ENCODE measurements around the gene EEA1. TPM values are rescaled to one million over a fixed set of nuclear protein-coding genes. Genes with fewer than 3 reads are reported as not detected.

EEA1 gene
- total and polyA plus RNA-seq, 2 of the 4 experiments (the other 2 are of a cell fraction) = 4.6 to 12.5 TPM

- Histone ChIP-seq H3K27ac (ENCODE audit: insufficient read depth, low read length) (no peak overlapping the region), H3K27me3 (ENCODE audit: control insufficient read depth, insufficient read depth, low read length) (no peaks in the 10 kb centered on the region), H2AK9ac (replicated peaks; ENCODE audit: low read depth, low read length, poor library complexity) (no peak overlapping the region), H3K9me1 (ENCODE audit: insufficient read depth, low read length) (no peaks in the 10 kb centered on the region), H2AK5ac (ENCODE audit: low read depth, low read length) (no peak overlapping the region), H3K18ac (ENCODE audit: low read depth, low read length) (no peak overlapping the region), H3K9me3 (ENCODE audit: control insufficient read depth, insufficient read depth, low read length) (no peaks in the 10 kb centered on the region), H2BK5ac (ENCODE audit: low read depth, low read length, poor library complexity, severe bottlenecking) (no peak overlapping the region), H3K14ac (replicated peaks; ENCODE audit: low read depth, low read length) (no peak overlapping the region), H3K4me3 (ENCODE audit: insufficient read depth, low read depth, low read length) (no peak overlapping the region), H4K8ac (ENCODE audit: low read depth in 2 of 2, low read length in 2 of 2) (no peak overlapping the region), H2BK20ac (ENCODE audit: low read depth, low read length) (no peak overlapping the region), H4K91ac (ENCODE audit: insufficient read depth, low read depth, low read length) (no peak overlapping the region), H3K36me3 (ENCODE audit: control insufficient read depth, insufficient read depth, low read length) (peaks cover 5% of the 10 kb centered on the region), H4K5ac (ENCODE audit: low read depth, low read length) (no peak overlapping the region), H4K20me1 (ENCODE audit: insufficient read depth, low read length) (no peaks in the 10 kb centered on the region), H3K4me1 (ENCODE audit: control insufficient read depth, insufficient read depth, low read length) (no peaks in the 10 kb centered on the region), H3K4me2 (ENCODE audit: low read depth, low read length) (no peak overlapping the region), H3K23ac (ENCODE audit: low read depth, low read length) (no peak overlapping the region), H3K56ac (ENCODE audit: extremely low read depth, insufficient read depth, low read length) (no peak overlapping the region), H3K79me1 (ENCODE audit: low read depth in 1 of 2, low read length in 2 of 2) (peaks cover 3 to 7% of the 10 kb centered on the region in 2 experiments; a peak in 2 of 4 replicates), H2BK120ac (ENCODE audit: low read depth, low read length) (no peak overlapping the region), H3K4ac (ENCODE audit: low read depth, low read length) (no peak overlapping the region), H2AFZ (replicated peaks; ENCODE audit: low read length, poor library complexity) (no peak overlapping the region), H2BK15ac (ENCODE audit: low read depth, low read length) (no peak overlapping the region), H3K9ac (ENCODE audit: low read depth, low read length) (no peak overlapping the region)
- in situ Hi-C loops (cut with MboI; ENCODE audit: low sequenced_read_pairs) (no loop called here), dilution Hi-C loops (cut with HindIII; ENCODE audit: low sequenced_read_pairs, unreplicated experiment) (no loop called here), intact Hi-C loops (cut with micrococcal nuclease) (no loop called here)
- ChIA-PET POLR2A (ENCODE audit: unreplicated experiment) (no interaction called here), CTCF (interaction anchor here (1.6 kb wide), 1 partner anchor 10 kb away, joined by 3 read pairs; no protein-coding TSS in a partner anchor)
- WGBS, 2 experiments (ENCODE audit: extremely low coverage in 2 of 2, insufficient read length in 1 of 2) = 91% methylated on average over 3 of the region's 3 CpGs; no CpG with 5 or more reads in 1 of the 2 experiments
- DNase-seq (no peak), ATAC-seq (ENCODE audit: low read depth) (no peak)
- TF ChIP-seq ELK1 (IDR thresholded peaks at IDR 0.05; ENCODE audit: borderline replicate concordance, low read depth, low read length) (no peak), RCOR1 (IDR thresholded peaks at IDR 0.05; ENCODE audit: insufficient replicate concordance, low read length) (no peak), MXI1 (IDR thresholded peaks at IDR 0.05; ENCODE audit: borderline replicate concordance, low read depth, low read length) (no peak), MAFK (IDR thresholded peaks at IDR 0.05; ENCODE audit: low read depth, low read length) (no peak), RAD21 (IDR thresholded peaks at IDR 0.05; ENCODE audit: low read length) (no peak), RFX5 (IDR thresholded peaks at IDR 0.05; ENCODE audit: low read depth, low read length) (no peak), CEBPB (IDR thresholded peaks at IDR 0.05; ENCODE audit: low read depth, low read length) (no peak)
- TF ChIP-seq, protein P1, sequence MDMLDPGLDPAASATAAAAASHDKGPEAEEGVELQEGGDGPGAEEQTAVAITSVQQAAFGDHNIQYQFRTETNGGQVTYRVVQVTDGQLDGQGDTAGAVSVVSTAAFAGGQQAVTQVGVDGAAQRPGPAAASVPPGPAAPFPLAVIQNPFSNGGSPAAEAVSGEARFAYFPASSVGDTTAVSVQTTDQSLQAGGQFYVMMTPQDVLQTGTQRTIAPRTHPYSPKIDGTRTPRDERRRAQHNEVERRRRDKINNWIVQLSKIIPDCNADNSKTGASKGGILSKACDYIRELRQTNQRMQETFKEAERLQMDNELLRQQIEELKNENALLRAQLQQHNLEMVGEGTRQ (IDR thresholded peaks at IDR 0.05; ENCODE audit: low read depth, low read length) = no peak
- no TSS peak for BruUV-seq (replicated peaks)
Observed at GRCh38 chr12:92821142-92821541, 108.0 kb downstream of the EEA1 start.
